NCI-H82 treated with DMSO at 0.1 percent for 48 hours (cell line): ENCODE results near the gene COQ5.

ENCODE experiments used
- DNase-seq: peaks from one replicate; lab custom pipeline; 2025; ENCODE audit not compliant: unreplicated experiment; lab: John Stamatoyannopoulos, UW

Gene COQ5

GRCh38 chr12:120457133-120457532 lies 71.8 kb downstream of the COQ5 start:
- DNase-seq = peak; percentile 12

GRCh38 chr12:120455302-120455701 lies 73.7 kb downstream of the COQ5 start:
- no peak for DNase-seq

DNA sequence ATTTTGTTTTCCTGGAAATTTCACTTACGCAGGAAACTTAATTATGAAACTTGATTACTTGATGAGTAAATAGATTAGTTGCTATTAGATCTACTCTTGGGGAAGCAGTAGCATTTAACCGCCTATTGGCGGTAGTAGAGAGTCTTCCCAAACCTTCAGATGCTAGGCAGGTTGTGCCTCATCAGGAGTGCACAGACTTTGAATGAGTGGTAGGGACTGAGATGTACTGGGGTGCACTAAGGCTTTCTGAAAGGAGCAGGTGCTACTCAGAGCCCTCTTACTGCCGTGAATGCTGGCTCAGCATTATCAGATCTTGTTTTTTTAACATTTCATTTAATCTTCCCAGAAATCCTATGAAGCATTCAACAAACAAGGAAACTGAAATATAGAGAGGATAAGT lies 75.0 kb downstream of the COQ5 start:
- no peak for DNase-seq
